OCI-LY7 (cell line): ENCODE measurements around the gene HAPLN2. TPM values are rescaled to one million over a fixed set of nuclear protein-coding genes. Genes with fewer than 3 reads are reported as not detected.

ENCODE experiments used
- BruUV-seq: library from RNA; stranded (reverse); fragments of 400-500 nt; replicated peaks from 2 replicates; lab custom pipeline; 2021; lab: Mats Ljungman, UMichigan
- CTCF ChIA-PET: fragments of 300-600 bp; sonication (Branson Sonifier 250); formaldehyde crosslinking; loops from one replicate; lab custom pipeline; 2022; ENCODE audit warnings: antibody characterized with exemption; ENCODE audit not compliant: unreplicated experiment; lab: Charles Lee
- POLR2A ChIA-PET: fragments of 300-600 bp; sonication (Branson Sonifier 250); formaldehyde crosslinking; loops from one replicate; lab custom pipeline; 2022; ENCODE audit warnings: antibody characterized with exemption; lab: Charles Lee
- DNase-seq: peaks from one replicate; pipeline ENCODE4 v3.0.0-alpha.2; 2015; ENCODE audit warnings: low spot score
- H2AFZ ChIP-seq: fragments of 200-600 bp; sonication (generic), shearing (Covaris generic); 2 replicates; pipeline ENCODE4 v1.6.1; 2014; ENCODE audit warnings: mild to moderate bottlenecking, antibody characterized with exemption, low read length, moderate library complexity
- H3K27ac ChIP-seq: fragments of 200-600 bp; sonication (generic); 2 replicates; pipeline ENCODE4 v1.5.1; 2014; ENCODE audit warnings: mixed run types, low read depth, mild to moderate bottlenecking, moderate library complexity, low read length, inconsistent platforms; ENCODE audit not compliant: poor library complexity, severe bottlenecking
- H3K36me3 ChIP-seq: fragments of 200-600 bp; sonication (generic); 2 replicates; pipeline ENCODE4 v1.6.1; 2014; ENCODE audit warnings: mild to moderate bottlenecking, antibody characterized with exemption, low read length, moderate library complexity, mixed read lengths; ENCODE audit not compliant: insufficient read depth
- H3K4me1 ChIP-seq: fragments of 200-600 bp; sonication (generic); 2 replicates; pipeline ENCODE4 v1.5.1; 2014; ENCODE audit warnings: mild to moderate bottlenecking, low read length; ENCODE audit not compliant: insufficient read depth, poor library complexity, severe bottlenecking
- H3K4me2 ChIP-seq: fragments of 200-600 bp; sonication (generic); 2 replicates; pipeline ENCODE4 v1.6.1; 2014; ENCODE audit warnings: mild to moderate bottlenecking, low read length
- H3K4me3 ChIP-seq: fragments of 200-600 bp; sonication (generic); 2 replicates; pipeline ENCODE4 v1.5.1; 2014; ENCODE audit warnings: mild to moderate bottlenecking, low read depth, low read length; ENCODE audit not compliant: poor library complexity, severe bottlenecking
- H3K79me2 ChIP-seq: fragments of 200-600 bp; sonication (generic); 2 replicates; pipeline ENCODE4 v1.6.1; 2016; ENCODE audit warnings: low read depth, mild to moderate bottlenecking, low read length, moderate library complexity, mixed read lengths; ENCODE audit not compliant: insufficient read depth
- H3K9me2 ChIP-seq: fragments of 200-600 bp; sonication (generic); 2 replicates; pipeline ENCODE4 v1.6.1; 2016; ENCODE audit warnings: mild to moderate bottlenecking, low read length, mixed read lengths; ENCODE audit not compliant: insufficient read depth
- H3K9me3 ChIP-seq: fragments of 200-600 bp; sonication (generic); 2 replicates; pipeline ENCODE4 v1.6.1; 2014; ENCODE audit warnings: mild to moderate bottlenecking, mixed run types, low read length, mixed read lengths
- H4K20me1 ChIP-seq: fragments of 200-600 bp; sonication (generic); 2 replicates; pipeline ENCODE4 v1.6.1; 2014; ENCODE audit warnings: mild to moderate bottlenecking, antibody characterized with exemption, low read length, moderate library complexity, mixed read lengths; ENCODE audit not compliant: insufficient read depth
- EZH2phosphoT487 ChIP-seq: fragments of 200-600 bp; sonication (generic); IDR thresholded peaks from 2 replicates; pipeline ENCODE4 v1.6.1; 2018; ENCODE audit warnings: low read depth, borderline replicate concordance, mild to moderate bottlenecking, mixed run types, antibody characterized with exemption, low read length, moderate library complexity, mixed read lengths
- intact Hi-C: fragments of 100-400 bp; cut with micrococcal nuclease; formaldehyde crosslinking; loops from one replicate; pipeline ENCODE4 v1.10.0; 2022; ENCODE audit not compliant: unreplicated experiment
- total RNA-seq, 2 experiments: library from RNA; depleted of rRNA in 1 of 2; stranded (reverse); fragments of >200 nt in 1 of 2; shearing (Covaris generic) in 1 of 2; gene quantifications; 2 replicates each; pipeline ENCODE4 v1.2.3, GENCODE V29; 2014 to 2022
- TF ChIP-seq, protein P1 (sequence below): fragments of 200-600 bp; sonication (generic); conservative IDR thresholded peaks from 2 replicates; pipeline ENCODE4 v1.5.1; 2014; ENCODE audit warnings: mild to moderate bottlenecking, antibody characterized with exemption, low read length, moderate library complexity, mixed read lengths

Gene HAPLN2
- total RNA-seq, 2 experiments from 2014 or later = 0.41 to 1.1 TPM

- Histone ChIP-seq H3K4me2 (peak within 1 kb of the TSS; percentile 78), H3K9me2 (no peaks in the 10 kb centered on the region), H3K27ac (no peak within 1 kb of the TSS), H3K9me3 (no peaks in the 10 kb centered on the region), H3K36me3 (peaks cover 9% of the 10 kb centered on the region), H4K20me1 (no peaks in the 10 kb centered on the region), H3K79me2 (no peaks in the 10 kb centered on the region), H2AFZ (peak within 1 kb of the TSS; percentile 62; the same call in 1 of the 2 replicates), H3K4me3 (peak within 1 kb of the TSS; percentile 75), H3K4me1 (peaks cover 16% of the 10 kb centered on the region)
- TF ChIP-seq EZH2phosphoT487 = no peak
- TF ChIP-seq, protein P1, sequence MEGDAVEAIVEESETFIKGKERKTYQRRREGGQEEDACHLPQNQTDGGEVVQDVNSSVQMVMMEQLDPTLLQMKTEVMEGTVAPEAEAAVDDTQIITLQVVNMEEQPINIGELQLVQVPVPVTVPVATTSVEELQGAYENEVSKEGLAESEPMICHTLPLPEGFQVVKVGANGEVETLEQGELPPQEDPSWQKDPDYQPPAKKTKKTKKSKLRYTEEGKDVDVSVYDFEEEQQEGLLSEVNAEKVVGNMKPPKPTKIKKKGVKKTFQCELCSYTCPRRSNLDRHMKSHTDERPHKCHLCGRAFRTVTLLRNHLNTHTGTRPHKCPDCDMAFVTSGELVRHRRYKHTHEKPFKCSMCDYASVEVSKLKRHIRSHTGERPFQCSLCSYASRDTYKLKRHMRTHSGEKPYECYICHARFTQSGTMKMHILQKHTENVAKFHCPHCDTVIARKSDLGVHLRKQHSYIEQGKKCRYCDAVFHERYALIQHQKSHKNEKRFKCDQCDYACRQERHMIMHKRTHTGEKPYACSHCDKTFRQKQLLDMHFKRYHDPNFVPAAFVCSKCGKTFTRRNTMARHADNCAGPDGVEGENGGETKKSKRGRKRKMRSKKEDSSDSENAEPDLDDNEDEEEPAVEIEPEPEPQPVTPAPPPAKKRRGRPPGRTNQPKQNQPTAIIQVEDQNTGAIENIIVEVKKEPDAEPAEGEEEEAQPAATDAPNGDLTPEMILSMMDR = no peak
- DNase-seq = peak; percentile 76
- ChIA-PET POLR2A (interaction anchor here (0.6 to 1.2 kb wide), 2 partner anchors 10 to 393 kb away, joined by 3 to 5 read pairs; no protein-coding TSS in a partner anchor), CTCF (interaction anchor here (1.1 kb wide), 1 partner anchor 10 kb away, joined by 3 read pairs; no protein-coding TSS in a partner anchor)
- intact Hi-C loops = no loop called here
- BruUV-seq = TSS peak; percentile 76
Observed at GRCh38 chr1:156571919-156572662, 47.1 kb upstream of the HAPLN2 start, which contains the start of gene IQGAP3. TSS of gene IQGAP3 (minus strand) at chr1:156572565. CDS start at chr1:156572529, 36 bp downstream.

DNA sequence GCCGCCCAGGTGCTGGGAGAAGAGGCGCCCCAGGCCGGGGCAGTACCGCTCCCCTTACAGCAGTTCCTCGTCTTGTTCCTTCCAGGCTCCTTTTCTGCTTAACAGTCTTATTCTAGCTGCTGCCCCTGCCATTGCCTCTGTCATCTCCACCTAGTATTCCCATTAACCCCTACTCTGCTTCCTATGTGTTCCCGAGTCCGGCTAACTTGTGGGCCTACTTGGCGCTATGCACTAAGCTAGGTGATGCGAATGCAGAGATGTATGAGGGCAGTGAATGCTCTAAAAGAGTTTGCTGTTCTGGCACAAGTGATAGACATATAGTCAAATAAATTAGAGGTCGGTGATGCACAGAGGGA is 46.6 kb upstream of the HAPLN2 start:
- POLR2A ChIA-PET = no interaction called here
- no peak for TF ChIP-seq EZH2phosphoT487
- TF ChIP-seq, protein P1 = no peak
- H3K79me2 ChIP-seq = no peaks in the 10 kb centered on the region
- no peaks in the 10 kb centered on the region for H3K9me3 ChIP-seq
- intact Hi-C loops = no loop called here
- peak overlapping the region; percentile 62; the same call in 1 of the 2 replicates for H2AFZ ChIP-seq
- H3K4me2 ChIP-seq = peak overlapping the region; percentile 78
- CTCF ChIA-PET = no interaction called here
- H3K4me1 ChIP-seq = peaks cover 16% of the 10 kb centered on the region
- H3K27ac ChIP-seq = no peak overlapping the region
- no peak for DNase-seq
- H3K9me2 ChIP-seq = no peaks in the 10 kb centered on the region
- no peaks in the 10 kb centered on the region for H4K20me1 ChIP-seq
- peak overlapping the region; percentile 75 for H3K4me3 ChIP-seq
- no TSS peak for BruUV-seq
- peaks cover 6% of the 10 kb centered on the region; the same call in 1 of the 2 replicates for H3K36me3 ChIP-seq
